HepG2 (cell line): ENCODE measurements around the gene KIF26B. TPM values are rescaled to one million over a fixed set of nuclear protein-coding genes. Genes with fewer than 3 reads are reported as not detected.

Experiments
- ATAC-seq: fragments of 200-7000 bp; cut with Tn5 transposase; 3 replicates; pipeline ENCODE4 v1.9.1; 2020; ENCODE audit warnings: mild to moderate bottlenecking, moderate library complexity
- BruUV-seq: library from RNA; stranded (reverse); fragments of 400-500 nt; replicated peaks from 2 replicates; lab custom pipeline; 2021; lab: Mats Ljungman, UMichigan
- CTCF ChIA-PET: fragments of 300-600 bp; formaldehyde crosslinking; extraction: SDS; loops from one replicate; lab custom pipeline; 2021; ENCODE audit warnings: low total read pairs, inconsistent platforms, low intra/inter-chr PET ratio; lab: Yijun Ruan, JAX
- POLR2A ChIA-PET: fragments of 350-600 bp; sonication (Branson Sonifier 250); formaldehyde crosslinking; loops from one replicate; lab custom pipeline; 2020; ENCODE audit warnings: antibody characterized with exemption, inconsistent platforms; lab: Yijun Ruan, JAX
- DNase-seq: peaks from one replicate; pipeline ENCODE4 v3.0.0-alpha.2; 2015; ENCODE audit warnings: low spot score
- FAIRE-seq: peaks from 3 replicates; lab custom pipeline; 2011; peaks lifted over from hg19 to GRCh38; lab: Jason Lieb, UNC
- H2AFZ ChIP-seq: one replicate; pipeline ENCODE4 v1.6.1; 2011; ENCODE audit warnings: low read length, inconsistent platforms
- H3K27ac ChIP-seq: fragments of 300-600 bp; 3 replicates; pipeline ENCODE4 v1.8.0; 2011; ENCODE audit warnings: mixed run types, mild to moderate bottlenecking, mixed read lengths, low read length, inconsistent platforms; ENCODE audit not compliant: insufficient read depth; ENCODE audit errors: extremely low read length
- H3K27me3 ChIP-seq, 2 experiments: fragments of 200-600 bp in 1 of 2; 2 replicates in 1 of 2; 3 replicates in 1 of 2; pipeline versions ENCODE4 v1.6.0 to v1.8.0; 2011; ENCODE audit warnings: low read length in 2 of 2, mild to moderate bottlenecking in 2 of 2, moderate library complexity in 2 of 2, inconsistent platforms in 1 of 2; ENCODE audit not compliant: insufficient read depth in 2 of 2, control insufficient read depth in 1 of 2
- H3K36me3 ChIP-seq, 2 experiments: fragments of 200-600 bp in 1 of 2; replicated peaks in 1 of 2; 2 replicates in 1 of 2; 3 replicates in 1 of 2; pipeline versions ENCODE4 v1.5.1 to v1.8.0; 2011; ENCODE audit warnings: low read length in 2 of 2, inconsistent platforms in 1 of 2; ENCODE audit not compliant: insufficient read depth in 2 of 2, control insufficient read depth in 1 of 2
- H3K4me1 ChIP-seq: 2 replicates; pipeline ENCODE4 v1.5.1; 2012; ENCODE audit warnings: low read length, inconsistent platforms; ENCODE audit not compliant: insufficient read depth
- H3K4me2 ChIP-seq: 2 replicates; pipeline ENCODE4 v1.6.0; 2011; ENCODE audit warnings: low read depth, low read length, inconsistent platforms
- H3K4me3 ChIP-seq, 3 experiments: fragments of 200-600 bp in 1 of 3; sonication (generic), shearing (Covaris generic) in 1 of 3; replicated peaks in 1 of 3; 2 replicates each; pipeline ENCODE4 v1.5.1; 2011 to 2016; ENCODE audit warnings: low read length in 3 of 3, inconsistent platforms in 2 of 3, low read depth in 2 of 3, mild to moderate bottlenecking in 2 of 3, control low read depth in 1 of 3, mixed read lengths in 1 of 3; ENCODE audit not compliant: insufficient read depth in 1 of 3
- H3K79me2 ChIP-seq: one replicate; pipeline ENCODE4 v1.6.1; 2011; ENCODE audit warnings: low read length, inconsistent platforms; ENCODE audit not compliant: insufficient read depth
- H3K9ac ChIP-seq: 2 replicates; pipeline ENCODE4 v1.6.0; 2011; ENCODE audit warnings: mild to moderate bottlenecking, low read depth, low read length, inconsistent platforms; ENCODE audit not compliant: insufficient read depth
- H3K9me3 ChIP-seq: 2 replicates; pipeline ENCODE4 v1.5.1; 2012; ENCODE audit warnings: mild to moderate bottlenecking, low read length
- H4K20me1 ChIP-seq: 2 replicates; pipeline ENCODE4 v1.6.0; 2011; ENCODE audit warnings: inconsistent platforms, mild to moderate bottlenecking, low read length, moderate library complexity; ENCODE audit not compliant: insufficient read depth
- CHD4 ChIP-seq: fragments of 200-600 bp; sonication (generic); IDR thresholded peaks from 2 replicates; pipeline ENCODE4 v1.7.0; 2017; ENCODE audit warnings: mild to moderate bottlenecking, low read length, borderline replicate concordance
- ESRRA ChIP-seq: sonication (generic); formaldehyde crosslinking; IDR thresholded peaks from 2 replicates; pipeline ENCODE4 v1.5.1; 2020; ENCODE audit warnings: mild to moderate bottlenecking, low read depth, missing genetic modification reagents
- ETV5 ChIP-seq: IDR thresholded peaks from 2 replicates; pipeline ENCODE4 v1.6.1; 2018; ENCODE audit warnings: missing biosample characterization, missing genetic modification reagents, inconsistent platforms, borderline replicate concordance
- GATA4 ChIP-seq: sonication (generic); IDR thresholded peaks from 2 replicates; pipeline ENCODE4 v1.6.1; 2016; ENCODE audit warnings: antibody characterized with exemption, low read depth, borderline replicate concordance
- MBD4 ChIP-seq: IDR thresholded peaks from 2 replicates; pipeline ENCODE4 v1.6.1; 2012; ENCODE audit warnings: low read length, inconsistent platforms, borderline replicate concordance
- MEF2D ChIP-seq: sonication (generic); formaldehyde crosslinking; IDR thresholded peaks from 2 replicates; pipeline ENCODE4 v1.5.1; 2020; ENCODE audit warnings: mild to moderate bottlenecking, missing genetic modification reagents
- MXI1 ChIP-seq: IDR thresholded peaks from 3 replicates; pipeline ENCODE4 v1.6.1; 2012; ENCODE audit warnings: low read depth, low read length, inconsistent platforms, borderline replicate concordance
- SCMH1 ChIP-seq: sonication (generic); formaldehyde crosslinking; IDR thresholded peaks from 2 replicates; pipeline ENCODE4 v1.9.0; 2021; ENCODE audit warnings: missing genetic modification reagents, mild to moderate bottlenecking, borderline replicate concordance
- SPEN ChIP-seq: sonication (generic); formaldehyde crosslinking; IDR thresholded peaks from 2 replicates; pipeline ENCODE4 v1.5.1; 2020; ENCODE audit warnings: low read depth, mild to moderate bottlenecking, missing genetic modification reagents
- STAG1 ChIP-seq: sonication (generic); formaldehyde crosslinking; IDR thresholded peaks from 2 replicates; pipeline ENCODE4 v1.4.0; 2020; ENCODE audit warnings: missing genetic modification reagents
- TCF7L2 ChIP-seq: IDR thresholded peaks from 2 replicates; pipeline ENCODE4 v1.6.1; 2011; ENCODE audit warnings: mild to moderate bottlenecking, low read depth, low read length, moderate library complexity
- ZBTB7A ChIP-seq: sonication (generic); formaldehyde crosslinking; IDR thresholded peaks from 2 replicates; pipeline ENCODE4 v1.8.0; 2022; ENCODE audit warnings: mild to moderate bottlenecking, missing genetic modification reagents
- whole genome bisulfite sequencing: methylation state at CpG from one replicate; pipeline ENCODE4 v1.1.6; 2017; ENCODE audit warnings: low lambda C conversion rate; 5-methylcytosine and 5-hydroxymethylcytosine counted together
- in situ Hi-C: cut with HindIII; loops from 2 replicates; pipeline ENCODE4 v1.10.0; 2017; ENCODE audit warnings: low pct_unique_long_range_greater_than_20kb; ENCODE audit not compliant: extremely low pct_ligation_motif_present
- intact Hi-C: fragments of 100-400 bp; cut with micrococcal nuclease; formaldehyde crosslinking; loops from one replicate; pipeline ENCODE4 v1.10.0; 2022; ENCODE audit not compliant: unreplicated experiment
- polyA plus RNA-seq, 8 experiments: library from polyadenylated mRNA; depleted of rRNA in 3 of 8; stranded (reverse) in 7 of 8; unstranded in 1 of 8; fragments of >200 nt; fragmentation: Illumina TruSeq in 4 of 8; extraction: Trizol in 4 of 8; gene quantifications; 2 replicates each; pipeline versions ENCODE4 v1.2.1 to v1.2.3, GENCODE V29; 2011 to 2016; ENCODE audit warnings: low read depth in 4 of 8, missing spikeins in 1 of 8, mixed read lengths in 1 of 8; ENCODE audit not compliant: insufficient read depth in 1 of 8
- total RNA-seq, 5 experiments: library from RNA; depleted of rRNA; stranded (reverse); fragments of >200 nt; fragmentation: Illumina TruSeq; extraction: Trizol; gene quantifications; 2 replicates each; pipeline ENCODE4 v1.2.3, GENCODE V29; 2016; ENCODE audit warnings: low read depth in 1 of 5
- TF ChIP-seq, protein P1 (sequence below): IDR thresholded peaks from 2 replicates; pipeline ENCODE4 v1.6.1; 2016; ENCODE audit warnings: mild to moderate bottlenecking, missing biosample characterization, missing genetic modification reagents
- TF ChIP-seq, protein P2 (sequence below): sonication (generic); formaldehyde crosslinking; IDR thresholded peaks from 2 replicates; pipeline ENCODE4 v1.8.0; 2022; ENCODE audit warnings: missing genetic modification reagents, mild to moderate bottlenecking, moderate library complexity, borderline replicate concordance
- TF ChIP-seq, protein P3 (sequence below): sonication (generic); formaldehyde crosslinking; IDR thresholded peaks from 2 replicates; pipeline ENCODE4 v1.8.1; 2022; ENCODE audit warnings: low read depth, mild to moderate bottlenecking, missing genetic modification reagents

Gene KIF26B
- total and polyA plus RNA-seq, 2 of the 13 experiments (the other 11 are each of a cell fraction or from before 2014, with no cell fraction given), result 0.08 to 0.09 TPM

DNA sequence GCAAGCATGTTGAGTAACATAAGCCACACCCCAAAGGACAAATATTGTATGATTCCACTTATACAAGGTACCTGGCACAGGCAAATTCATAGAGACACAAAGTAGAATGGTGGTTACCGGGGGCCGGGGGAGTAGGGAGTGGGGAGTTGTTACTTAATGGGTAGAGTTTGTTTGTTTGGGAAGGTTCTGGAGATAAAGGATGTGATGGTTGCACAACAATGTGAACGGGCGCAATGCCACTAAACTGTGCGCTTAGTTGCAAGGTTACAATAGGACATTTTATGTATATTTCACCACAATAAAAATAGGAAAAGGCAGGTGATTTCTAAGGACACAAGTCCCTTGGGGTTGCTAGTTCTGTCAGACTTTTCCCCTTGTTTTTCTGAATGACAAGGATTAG is 516.6 kb downstream of the KIF26B start (continued):
- TF ChIP-seq STAG1 (CRISPR knock-in tag) (no peak), MEF2D (CRISPR knock-in tag) (no peak), ZBTB7A (CRISPR knock-in tag) (no peak), MBD4 (no peak), ESRRA (CRISPR knock-in tag) (no peak)
- TF ChIP-seq, protein P1, sequence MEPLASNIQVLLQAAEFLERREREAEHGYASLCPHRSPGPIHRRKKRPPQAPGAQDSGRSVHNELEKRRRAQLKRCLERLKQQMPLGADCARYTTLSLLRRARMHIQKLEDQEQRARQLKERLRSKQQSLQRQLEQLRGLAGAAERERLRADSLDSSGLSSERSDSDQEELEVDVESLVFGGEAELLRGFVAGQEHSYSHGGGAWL, result no peak
- TF ChIP-seq, protein P2, sequence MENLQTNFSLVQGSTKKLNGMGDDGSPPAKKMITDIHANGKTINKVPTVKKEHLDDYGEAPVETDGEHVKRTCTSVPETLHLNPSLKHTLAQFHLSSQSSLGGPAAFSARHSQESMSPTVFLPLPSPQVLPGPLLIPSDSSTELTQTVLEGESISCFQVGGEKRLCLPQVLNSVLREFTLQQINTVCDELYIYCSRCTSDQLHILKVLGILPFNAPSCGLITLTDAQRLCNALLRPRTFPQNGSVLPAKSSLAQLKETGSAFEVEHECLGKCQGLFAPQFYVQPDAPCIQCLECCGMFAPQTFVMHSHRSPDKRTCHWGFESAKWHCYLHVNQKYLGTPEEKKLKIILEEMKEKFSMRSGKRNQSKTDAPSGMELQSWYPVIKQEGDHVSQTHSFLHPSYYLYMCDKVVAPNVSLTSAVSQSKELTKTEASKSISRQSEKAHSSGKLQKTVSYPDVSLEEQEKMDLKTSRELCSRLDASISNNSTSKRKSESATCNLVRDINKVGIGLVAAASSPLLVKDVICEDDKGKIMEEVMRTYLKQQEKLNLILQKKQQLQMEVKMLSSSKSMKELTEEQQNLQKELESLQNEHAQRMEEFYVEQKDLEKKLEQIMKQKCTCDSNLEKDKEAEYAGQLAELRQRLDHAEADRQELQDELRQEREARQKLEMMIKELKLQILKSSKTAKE (CRISPR knock-in tag), result no peak

DNA sequence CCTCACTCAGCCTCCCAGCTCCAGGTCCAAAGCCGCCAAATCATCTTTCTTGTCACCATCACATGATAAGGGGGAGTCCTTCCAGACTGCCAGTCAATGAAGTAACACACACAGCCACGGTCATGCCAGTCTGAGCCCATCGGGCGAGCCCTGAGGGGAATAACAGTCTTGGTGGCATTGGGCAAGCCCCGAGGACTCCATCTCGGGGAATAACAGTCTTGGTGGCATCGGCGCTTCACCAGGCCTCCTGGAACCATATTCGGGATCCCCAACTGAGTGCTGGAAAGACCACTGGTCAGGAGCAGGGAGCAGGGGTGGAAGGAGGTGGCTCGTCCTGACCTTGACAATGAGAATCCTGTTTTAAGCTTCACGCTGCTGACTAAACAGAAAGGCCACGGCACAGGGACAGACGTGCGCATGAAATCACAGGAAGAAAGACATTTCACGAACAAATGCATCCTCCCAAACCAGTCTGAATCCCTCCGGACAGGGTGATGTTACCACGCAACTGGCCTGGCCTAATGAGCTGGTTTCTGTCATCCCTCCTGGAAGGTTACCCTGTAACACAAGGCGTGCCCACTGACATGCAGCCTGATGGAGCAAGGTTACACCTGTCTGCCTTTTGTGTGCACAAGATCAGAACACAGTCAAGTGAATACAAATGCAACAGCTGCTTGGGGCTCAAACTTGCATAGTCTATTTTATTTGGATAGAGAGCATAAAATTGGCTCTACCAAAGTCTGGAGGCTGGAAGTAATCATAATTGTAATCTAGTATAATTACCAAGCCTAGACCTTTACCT is 517.4 kb downstream of the KIF26B start:
- CTCF ChIA-PET, result no interaction called here
- DNase-seq, result no peak
- no TSS peak for BruUV-seq
- TF ChIP-seq TCF7L2 (no peak), SCMH1 (no peak), SPEN (no peak), MXI1 (no peak), CHD4 (no peak), GATA4 (no peak), ETV5 (CRISPR knock-in tag) (no peak)
- TF ChIP-seq, protein P3, sequence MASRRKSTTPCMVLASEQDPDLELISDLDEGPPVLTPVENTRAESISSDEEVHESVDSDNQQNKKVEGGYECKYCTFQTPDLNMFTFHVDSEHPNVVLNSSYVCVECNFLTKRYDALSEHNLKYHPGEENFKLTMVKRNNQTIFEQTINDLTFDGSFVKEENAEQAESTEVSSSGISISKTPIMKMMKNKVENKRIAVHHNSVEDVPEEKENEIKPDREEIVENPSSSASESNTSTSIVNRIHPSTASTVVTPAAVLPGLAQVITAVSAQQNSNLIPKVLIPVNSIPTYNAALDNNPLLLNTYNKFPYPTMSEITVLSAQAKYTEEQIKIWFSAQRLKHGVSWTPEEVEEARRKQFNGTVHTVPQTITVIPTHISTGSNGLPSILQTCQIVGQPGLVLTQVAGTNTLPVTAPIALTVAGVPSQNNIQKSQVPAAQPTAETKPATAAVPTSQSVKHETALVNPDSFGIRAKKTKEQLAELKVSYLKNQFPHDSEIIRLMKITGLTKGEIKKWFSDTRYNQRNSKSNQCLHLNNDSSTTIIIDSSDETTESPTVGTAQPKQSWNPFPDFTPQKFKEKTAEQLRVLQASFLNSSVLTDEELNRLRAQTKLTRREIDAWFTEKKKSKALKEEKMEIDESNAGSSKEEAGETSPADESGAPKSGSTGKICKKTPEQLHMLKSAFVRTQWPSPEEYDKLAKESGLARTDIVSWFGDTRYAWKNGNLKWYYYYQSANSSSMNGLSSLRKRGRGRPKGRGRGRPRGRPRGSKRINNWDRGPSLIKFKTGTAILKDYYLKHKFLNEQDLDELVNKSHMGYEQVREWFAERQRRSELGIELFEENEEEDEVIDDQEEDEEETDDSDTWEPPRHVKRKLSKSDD (CRISPR knock-in tag), result no peak

More for the DNA sequence above, 517.4 kb downstream of the KIF26B start:
- Histone ChIP-seq H3K36me3 (no peaks in the 10 kb centered on the region), H3K27ac (no peak overlapping the region), H2AFZ (no peak overlapping the region), H3K4me2 (no peak overlapping the region), H3K27me3 (no peaks in the 10 kb centered on the region; a peak in 1 of 5 replicates), H4K20me1 (no peaks in the 10 kb centered on the region), H3K9ac (no peak overlapping the region), H3K4me3 (no peak overlapping the region), H3K4me1 (no peaks in the 10 kb centered on the region), H3K9me3 (no peaks in the 10 kb centered on the region), H3K79me2 (no peaks in the 10 kb centered on the region)
- 73% methylated on average over 18 of the region's 18 CpGs for WGBS
- intact Hi-C loops, result no loop called here
- POLR2A ChIA-PET, result no interaction called here
- no peak for ATAC-seq
- FAIRE-seq, result no peak
- in situ Hi-C loops, result no loop called here
